ENCODE data around the gene SLC36A1.
"Not testable (repeated sequence)": the region's sequence is repeated elsewhere in the genome, so short reads cannot be mapped to it uniquely, and the experiment has no call there.

Gene SLC36A1

DNA sequence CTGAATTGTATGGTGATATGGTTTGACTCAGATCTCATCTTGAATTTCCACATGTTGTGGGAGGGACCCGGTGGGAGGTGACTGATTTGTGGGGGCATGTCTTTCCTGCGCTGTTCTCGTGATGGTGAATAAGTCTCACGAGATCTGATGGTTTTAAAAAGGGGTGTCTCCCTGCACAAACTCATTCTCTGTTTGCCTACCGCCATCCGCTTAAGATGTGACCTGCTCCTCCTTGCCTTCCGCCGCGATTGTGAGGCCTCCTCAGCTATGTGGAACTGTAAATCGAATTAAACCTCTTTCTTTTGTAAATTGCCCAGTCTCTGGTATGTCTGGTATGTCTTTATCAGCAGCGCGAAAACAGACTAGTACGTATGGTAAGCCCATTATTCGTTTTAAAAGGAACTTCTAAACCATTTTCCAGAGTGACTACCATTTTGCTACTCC, 48.7 kb downstream of the SLC36A1 start:
- no peak for TF ChIP-seq CTCF (conservative IDR thresholded peaks at IDR 0.05; ENCODE audit: low read depth, low read length)
- peak; percentile 39 for DNase-seq (ENCODE audit: low read depth)
- peak overlapping the region; percentile 43 for H3K4me3 ChIP-seq (ENCODE audit: low read length)

GRCh38 chr5:151497391-151498002, 50.1 kb downstream of the SLC36A1 start:
- no peak overlapping the region for H3K4me3 ChIP-seq (ENCODE audit: low read length)
- TF ChIP-seq CTCF (conservative IDR thresholded peaks at IDR 0.05; ENCODE audit: low read depth, low read length), result no peak
- no peak for DNase-seq (ENCODE audit: low read depth)

DNA sequence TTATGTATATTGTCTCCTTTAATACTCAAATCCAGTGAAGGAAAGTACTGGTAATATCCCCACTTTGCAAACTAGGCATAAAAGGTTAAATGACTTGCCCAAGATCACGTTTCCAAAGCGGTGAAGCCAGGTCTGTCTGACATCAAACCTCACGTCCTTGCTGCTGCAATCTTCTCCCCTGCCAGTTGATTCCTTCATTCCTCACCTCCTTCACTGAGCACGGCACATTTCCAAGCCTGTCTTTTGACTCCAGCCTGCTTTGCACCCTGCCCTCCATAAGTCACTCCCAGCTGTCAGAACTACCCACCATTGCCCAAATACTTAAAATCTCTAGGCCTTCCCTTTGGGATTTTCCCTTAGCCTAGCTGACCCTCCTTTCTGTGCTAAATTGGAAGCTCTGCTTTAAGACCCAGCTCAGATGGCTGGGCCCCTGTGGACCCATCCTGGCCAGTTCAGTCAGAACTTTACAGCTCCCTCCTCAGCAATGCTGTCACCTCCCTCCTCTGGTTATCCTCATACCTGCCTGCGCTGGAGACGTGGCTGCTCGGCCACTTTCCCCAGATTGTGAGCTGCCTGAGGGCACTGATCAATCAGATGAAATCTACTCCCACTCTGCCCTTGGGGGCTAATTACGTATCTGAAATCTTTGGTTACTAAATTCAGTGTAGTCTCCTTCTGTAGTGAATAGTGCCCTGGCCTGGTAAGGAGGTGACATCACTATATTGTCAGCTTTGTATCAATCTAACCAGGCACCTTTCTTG, 51.2 kb downstream of the SLC36A1 start:
- TF ChIP-seq CTCF (conservative IDR thresholded peaks at IDR 0.05; ENCODE audit: low read depth, low read length), result no peak
- no peak for DNase-seq (ENCODE audit: low read depth)
- no peak overlapping the region for H3K4me3 ChIP-seq (ENCODE audit: low read length)

DNA sequence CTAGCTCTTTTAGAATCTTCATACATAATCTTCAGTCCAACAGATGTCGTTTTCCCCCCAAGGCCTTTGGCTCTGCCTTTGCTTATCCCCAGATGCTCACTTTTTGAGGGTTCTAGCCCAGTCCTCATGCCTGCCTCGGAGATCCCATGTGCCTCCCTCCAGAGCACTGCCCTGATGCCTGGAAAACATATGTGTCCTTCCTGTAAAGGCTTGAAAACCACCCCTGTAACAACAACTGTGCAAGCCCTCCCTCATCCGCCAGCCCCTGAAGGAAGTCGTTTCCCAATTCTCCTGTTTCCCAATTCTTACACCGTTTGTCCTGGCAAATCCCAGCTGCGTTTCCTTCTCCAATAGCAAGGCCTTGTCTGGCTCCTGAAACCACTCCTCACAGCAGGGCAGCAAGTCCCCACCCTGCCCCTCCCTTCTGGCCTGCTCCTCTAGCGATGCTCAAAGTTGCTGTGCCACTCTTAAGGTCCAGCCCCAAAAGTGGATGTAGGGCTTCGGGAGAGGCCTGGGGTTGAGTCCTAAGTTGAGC, 52.2 kb downstream of the SLC36A1 start:
- no peak for TF ChIP-seq CTCF (conservative IDR thresholded peaks at IDR 0.05; ENCODE audit: low read depth, low read length)
- DNase-seq (ENCODE audit: low read depth), result no peak
- no peak overlapping the region for H3K4me3 ChIP-seq (ENCODE audit: low read length)

- TF ChIP-seq CTCF (conservative IDR thresholded peaks at IDR 0.05; ENCODE audit: low read depth, low read length), result no peak
- no peak for DNase-seq (ENCODE audit: low read depth)
- no peak overlapping the region for H3K4me3 ChIP-seq (ENCODE audit: low read length)
Observed at GRCh38 chr5:151504006-151504405, 56.6 kb downstream of the SLC36A1 start.

DNA sequence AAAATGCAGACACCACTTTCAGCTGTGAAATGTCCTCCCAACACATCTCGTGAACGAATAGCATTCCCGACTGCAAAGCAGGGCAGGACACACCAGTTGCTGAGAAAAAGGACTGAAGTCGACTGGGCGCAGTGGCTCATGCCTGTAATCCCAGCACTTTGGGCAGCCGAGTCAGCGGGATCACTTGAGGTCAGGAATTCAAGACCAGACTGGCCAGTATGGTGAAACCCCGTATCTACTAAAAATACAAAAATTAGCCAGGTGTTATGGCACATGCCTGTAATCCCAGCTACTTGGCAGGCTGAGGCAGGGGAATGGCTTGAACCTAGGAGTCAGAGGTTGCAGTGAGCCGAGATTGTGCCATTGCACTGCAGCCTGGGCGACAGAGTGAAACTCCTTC, 60.9 kb downstream of the SLC36A1 start:
- not testable (repeated sequence) for DNase-seq (ENCODE audit: low read depth); H3K4me3 ChIP-seq (ENCODE audit: low read length)

- no peak overlapping the region for H3K4me3 ChIP-seq (ENCODE audit: low read length)
- no peak for TF ChIP-seq CTCF (conservative IDR thresholded peaks at IDR 0.05; ENCODE audit: low read depth, low read length)
- DNase-seq (ENCODE audit: low read depth), result no peak
Observed at GRCh38 chr5:151509231-151509630, 61.8 kb downstream of the SLC36A1 start.
